ENCODE data around the gene CREB3L4.
"Not testable (repeated sequence)": the region's sequence is repeated elsewhere in the genome, so short reads cannot be mapped to it uniquely, and the experiment has no call there.

CREB3L4 gene

DNA sequence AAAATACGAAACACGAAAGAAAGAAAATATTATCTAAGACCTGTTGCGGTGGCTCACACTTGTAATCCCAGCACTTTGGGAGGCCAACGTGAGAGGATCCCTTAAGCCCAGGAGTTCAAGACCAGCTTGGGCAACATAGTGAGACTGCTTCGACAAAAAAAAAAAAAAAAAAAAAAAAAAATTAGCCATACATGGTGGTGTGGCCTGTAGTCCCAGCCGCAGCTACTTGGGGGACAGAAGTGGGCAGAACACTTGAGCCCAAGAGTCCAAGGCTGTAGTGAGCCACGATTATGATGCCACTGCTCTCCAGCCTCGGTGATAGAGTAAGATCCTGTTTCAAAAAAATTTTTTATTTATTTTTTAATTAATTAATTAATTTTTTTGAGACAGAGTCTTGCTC lies 19.9 kb downstream of the CREB3L4 start:
- no peak for DNase-seq

DNA sequence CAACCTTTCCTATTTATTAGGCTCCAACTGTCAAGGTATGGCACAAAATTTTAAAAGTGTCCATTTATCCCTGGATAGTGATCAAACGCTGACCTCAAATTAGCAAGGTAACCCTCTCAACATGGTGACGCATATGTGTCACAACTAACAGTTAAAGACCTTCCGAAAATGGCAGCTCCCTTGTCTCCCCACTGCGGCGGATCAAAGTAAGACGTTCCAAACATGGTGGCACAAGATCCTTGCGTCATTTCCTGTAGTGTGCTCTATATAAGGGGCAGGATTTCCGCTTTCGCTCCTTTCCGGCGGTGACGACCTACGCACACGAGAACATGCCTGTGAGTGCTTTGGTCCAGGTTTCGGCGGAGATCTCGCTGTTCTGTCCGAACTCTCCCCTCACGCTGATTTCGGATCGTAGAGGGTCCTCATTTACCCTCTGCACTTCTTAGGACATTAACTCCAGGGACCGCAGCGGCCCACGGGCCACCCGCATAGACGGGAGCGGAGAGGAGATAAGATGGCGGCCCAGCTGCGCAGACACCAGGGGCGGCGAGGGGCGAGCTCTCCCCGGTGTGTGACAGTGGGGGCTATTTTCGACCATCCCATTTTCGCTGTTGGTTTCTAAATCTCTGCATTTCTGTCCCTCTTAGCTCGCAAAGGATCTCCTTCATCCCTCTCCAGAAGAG lies 22.9 kb downstream of the CREB3L4 start, which contains the start of gene RPS27:
RPS27 (plus strand) TSS at position 295 of the 683 bp plus-strand sequence; CDS start at position 330, 35 bp downstream.
- DNase-seq: peak; percentile 98

DNA sequence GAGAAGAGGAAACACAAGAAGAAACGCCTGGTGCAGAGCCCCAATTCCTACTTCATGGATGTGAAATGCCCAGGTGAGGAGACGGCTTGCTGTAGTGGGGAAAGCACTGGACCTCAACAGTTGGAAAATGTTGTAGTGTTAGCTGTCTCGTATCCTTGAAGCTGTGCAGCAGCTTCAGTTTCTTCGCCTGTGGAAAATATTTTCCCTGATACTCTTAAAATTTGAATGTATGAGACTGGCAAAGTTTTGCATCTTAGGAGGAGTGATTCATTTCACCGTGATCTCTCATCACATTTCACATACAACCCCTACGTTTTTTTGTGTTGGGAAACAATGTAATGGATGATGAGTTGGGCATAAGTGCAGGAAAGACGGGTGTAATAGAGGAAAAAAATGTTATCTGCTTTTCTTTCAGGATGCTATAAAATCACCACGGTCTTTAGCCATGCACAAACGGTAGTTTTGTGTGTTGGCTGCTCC lies 23.5 kb downstream of the CREB3L4 start:
- no peak for DNase-seq

DNA sequence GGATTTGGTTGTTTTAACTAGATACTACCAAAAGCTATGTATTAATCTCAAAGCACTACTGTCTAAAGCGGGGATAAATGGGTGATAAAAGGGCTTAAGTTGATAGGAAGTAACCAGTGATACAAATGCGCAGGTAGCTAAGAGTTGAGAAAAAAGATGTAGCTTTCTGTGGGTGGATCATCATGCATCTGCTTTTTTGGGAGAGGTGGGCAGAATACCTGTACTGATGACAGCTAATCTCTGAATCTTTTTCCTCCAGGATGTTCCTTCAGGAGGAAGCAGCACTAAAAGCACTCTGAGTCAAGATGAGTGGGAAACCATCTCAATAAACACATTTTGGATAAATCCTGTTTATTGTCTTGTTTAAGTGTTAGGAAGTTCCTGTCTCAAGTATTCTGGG lies 24.1 kb downstream of the CREB3L4 start:
- DNase-seq: no peak

DNA sequence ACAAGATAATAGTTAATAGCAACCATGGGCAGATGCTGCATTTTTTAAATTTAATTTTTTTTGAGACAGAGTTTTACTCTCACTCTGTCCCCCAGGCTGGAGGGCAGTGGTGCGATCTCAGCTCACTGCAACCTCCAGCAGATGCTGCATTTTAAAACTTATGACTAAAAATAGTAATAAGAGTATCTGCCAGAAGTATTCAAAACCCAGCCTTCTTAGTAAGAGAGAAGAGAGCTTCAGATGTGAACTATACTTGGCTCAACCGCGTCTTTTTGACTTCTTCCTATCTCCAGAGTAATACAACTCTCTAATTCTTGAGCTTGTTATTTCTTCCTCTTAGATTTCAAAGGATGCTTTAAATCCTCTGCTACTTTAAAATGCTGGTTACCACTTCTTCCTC lies 27.5 kb downstream of the CREB3L4 start:
- no peak for DNase-seq

DNA sequence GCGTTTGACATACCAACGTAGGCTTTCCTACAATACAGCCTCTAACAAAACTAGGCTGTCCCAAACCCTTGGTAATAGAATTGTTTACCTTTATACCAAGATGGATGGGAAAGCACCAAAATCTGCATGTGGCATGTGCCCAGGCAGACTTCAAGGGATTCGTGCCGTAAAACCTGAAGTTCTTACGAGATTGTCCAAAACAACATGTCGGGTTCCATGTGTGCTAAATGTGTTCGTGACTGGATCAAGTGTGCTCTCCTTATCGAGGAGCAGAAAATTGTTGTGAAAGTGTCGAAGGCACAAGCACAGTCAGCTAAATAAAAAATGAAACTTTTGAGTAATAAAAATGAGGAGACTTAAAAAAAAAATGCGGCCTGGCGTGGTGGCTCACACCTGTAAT lies 27.9 kb downstream of the CREB3L4 start:
- no peak for DNase-seq

DNA sequence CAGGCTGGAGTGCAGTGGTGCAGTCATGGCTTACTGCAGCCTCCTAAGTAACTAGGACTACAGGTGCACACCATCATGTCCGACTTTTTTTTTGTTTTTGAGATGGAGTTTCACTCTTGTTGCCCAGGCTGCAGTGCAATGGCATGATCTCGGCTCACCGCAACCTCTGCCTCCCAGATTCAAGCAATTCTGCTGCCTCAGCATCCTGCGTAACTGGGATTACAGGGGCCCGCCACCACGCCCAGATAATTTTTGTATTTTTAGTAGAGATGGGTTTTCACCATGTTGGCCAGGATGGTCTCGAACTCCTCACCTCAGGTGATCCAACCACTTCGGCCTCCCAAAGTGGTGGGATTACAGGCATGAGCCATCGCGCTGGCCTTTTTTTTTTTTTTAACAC lies 29.2 kb downstream of the CREB3L4 start:
- not testable (repeated sequence) for DNase-seq

DNA sequence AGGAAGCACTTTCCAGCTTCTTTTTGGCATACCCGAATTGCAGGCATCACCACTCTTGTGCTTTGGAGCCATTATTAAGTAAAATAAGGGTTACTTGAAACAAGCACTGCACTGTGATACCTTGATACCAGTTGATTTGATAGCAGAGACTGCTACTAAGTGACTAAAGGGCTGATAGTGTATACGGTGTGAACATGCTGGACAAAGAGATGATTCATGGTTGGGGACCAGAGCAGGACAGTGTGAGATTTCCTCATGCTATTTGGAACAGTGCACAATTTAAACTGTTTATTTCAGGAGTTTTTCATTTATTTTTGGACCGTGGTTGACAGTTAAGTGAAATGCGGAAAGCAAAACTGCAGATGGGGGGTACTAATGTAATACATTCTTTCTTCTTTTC lies 32.7 kb downstream of the CREB3L4 start:
- DNase-seq: no peak

DNA sequence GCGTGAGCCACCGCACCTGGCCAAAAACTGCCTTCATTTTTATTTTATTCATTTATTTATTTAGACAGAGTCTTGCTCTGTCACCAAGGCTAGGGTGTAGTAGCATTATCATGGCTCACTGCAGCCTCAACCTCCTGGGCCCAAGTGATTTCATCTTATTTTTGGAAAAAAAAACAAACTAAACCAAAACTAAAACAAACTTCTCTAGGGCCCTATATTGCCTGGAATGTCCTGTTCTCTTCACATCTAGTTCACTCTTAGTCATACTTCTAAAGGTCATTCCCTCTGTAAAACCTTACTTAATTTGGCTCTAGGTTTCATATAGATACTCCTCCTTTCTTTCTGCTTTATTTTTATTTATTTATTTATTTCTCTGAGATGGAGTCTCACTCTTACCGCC lies 38.4 kb downstream of the CREB3L4 start:
- no peak for DNase-seq

DNA sequence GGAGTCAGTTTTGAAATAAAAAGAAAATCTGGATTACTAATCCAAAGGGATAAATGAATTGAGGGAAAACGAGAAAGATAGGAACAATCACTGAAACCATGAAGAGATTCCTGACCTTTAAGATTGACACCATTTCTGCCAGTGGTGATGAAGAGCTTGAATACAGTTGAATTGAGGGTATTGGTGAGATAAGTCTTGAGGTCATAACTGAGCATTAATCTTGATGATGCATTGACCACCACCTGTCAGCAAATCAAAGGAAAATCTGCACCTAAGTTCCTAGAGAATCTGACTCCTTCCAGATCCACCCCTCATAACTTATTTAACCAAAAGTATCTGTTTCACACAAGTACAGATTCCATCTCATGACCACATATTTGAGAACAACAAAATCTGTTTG lies 44.4 kb downstream of the CREB3L4 start:
- DNase-seq: no peak

DNA sequence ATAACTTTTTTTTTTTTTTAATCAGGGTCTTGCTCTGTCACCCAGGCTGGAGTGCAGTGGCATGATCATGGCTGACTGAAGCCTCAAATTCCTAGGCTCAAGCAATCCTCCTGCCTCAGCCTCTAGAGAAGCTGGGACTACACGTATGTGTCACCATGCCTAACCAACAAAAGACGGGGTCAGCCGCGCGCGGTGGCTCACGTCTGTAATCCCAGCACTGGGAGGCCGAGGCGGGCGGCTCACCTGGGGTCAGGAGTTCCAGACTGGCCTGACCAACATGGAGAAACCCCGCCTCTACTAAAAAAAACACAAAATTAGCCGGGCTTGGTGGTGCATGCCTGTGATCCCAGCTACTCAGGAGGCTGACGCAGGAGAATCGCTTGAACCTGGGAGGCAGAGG lies 44.8 kb downstream of the CREB3L4 start:
- DNase-seq: not testable (repeated sequence)

DNA sequence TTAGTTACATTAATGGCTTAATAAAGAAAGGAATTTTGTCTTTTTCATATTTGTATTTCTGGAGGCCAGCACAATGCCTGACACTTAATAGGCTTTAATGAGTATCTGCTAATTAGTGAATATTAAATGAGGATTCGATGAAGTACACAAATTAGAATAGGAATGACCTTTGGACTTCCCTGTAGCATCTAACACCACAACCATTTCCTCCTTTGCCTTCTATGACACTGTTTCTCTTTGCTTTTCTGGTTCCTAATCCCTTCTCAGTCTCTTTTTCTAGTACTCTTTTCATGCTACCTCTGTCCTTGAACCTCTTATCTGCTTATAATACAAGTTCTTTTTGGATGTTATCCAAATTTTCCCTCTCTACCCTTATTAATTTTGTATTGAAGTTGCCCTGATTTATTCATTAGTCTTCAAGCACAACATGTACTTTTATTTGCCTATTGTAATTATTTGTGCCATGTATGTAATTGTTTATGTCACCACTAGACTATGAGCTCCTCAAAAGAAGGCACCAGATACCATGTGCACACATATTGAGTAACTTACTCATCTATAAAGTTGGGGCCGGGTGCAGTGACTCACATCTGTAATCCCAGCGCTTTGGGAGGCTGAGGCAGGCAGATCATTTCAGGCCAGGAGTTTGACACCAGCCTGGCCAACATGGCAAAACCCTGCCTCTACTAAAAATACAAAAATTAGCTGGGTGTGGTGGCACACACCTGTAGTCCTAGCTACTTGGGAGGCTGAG lies 46.6 kb downstream of the CREB3L4 start:
- peak; percentile 25 for DNase-seq

DNA sequence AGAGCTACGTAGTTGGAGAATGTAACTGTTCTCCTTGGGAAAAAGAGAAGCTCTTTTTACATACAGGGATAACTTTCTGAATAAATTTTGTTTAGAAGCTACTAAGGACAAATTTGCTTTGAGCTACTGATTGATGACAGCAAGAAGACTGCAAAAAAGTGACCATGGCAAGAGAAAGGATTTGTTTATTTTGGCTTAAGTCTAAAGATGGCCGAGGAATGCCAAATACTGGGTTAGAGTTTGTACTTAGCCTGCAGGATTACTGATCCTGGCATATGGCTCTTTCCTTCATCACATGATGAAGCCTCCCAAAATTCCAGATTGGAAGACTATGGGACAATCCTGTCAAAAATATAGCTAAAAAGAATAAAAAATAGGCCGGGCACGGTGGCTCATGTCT lies 51.6 kb downstream of the CREB3L4 start:
- no peak for DNase-seq

DNA sequence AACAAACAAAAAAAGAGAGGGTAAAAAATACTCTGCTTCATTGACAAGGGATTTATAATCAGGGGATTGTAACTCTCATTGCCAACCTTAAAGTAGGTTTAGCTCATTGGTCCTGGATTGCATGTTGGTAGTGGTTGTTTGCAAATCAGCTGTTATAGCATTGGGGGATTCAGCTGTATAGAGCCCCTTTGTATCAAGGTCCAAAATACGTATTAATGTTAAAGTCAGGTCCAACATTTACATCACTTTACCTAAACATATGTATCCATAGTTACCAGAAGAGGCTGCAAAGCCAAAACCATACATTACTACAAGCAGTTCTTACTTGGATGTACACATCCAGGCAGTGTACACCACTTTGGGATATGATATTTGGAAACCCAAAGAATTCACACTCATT lies 52.2 kb downstream of the CREB3L4 start:
- no peak for DNase-seq
